GM18951 (cell line): ENCODE data around the gene NAXE.

Source experiments
- POLR2A ChIP-seq: IDR thresholded peaks from 4 replicates; pipeline ENCODE4 v1.6.1; 2011; ENCODE audit warnings: mild to moderate bottlenecking; ENCODE audit not compliant: insufficient read length, insufficient read depth; ENCODE audit errors: extremely low read depth
- in situ Hi-C: fragments of 300-500 bp; cut with MboI; formaldehyde crosslinking; loops from one replicate; pipeline ENCODE4 v1.12.0; 2022; ENCODE audit warnings: low sequenced_read_pairs, mixed read lengths, inconsistent platforms; ENCODE audit not compliant: unreplicated experiment

NAXE gene

GRCh38 chr1:156612666-156613065 is 21.1 kb downstream of the NAXE start:
- in situ Hi-C loops = loop anchor here (10.0 kb wide), 1 partner anchor 228 kb away; no protein-coding TSS in a partner anchor
- no peak for TF ChIP-seq POLR2A

GRCh38 chr1:156615946-156616345 is 24.4 kb downstream of the NAXE start:
- TF ChIP-seq POLR2A = no peak

GRCh38 chr1:156616463-156616862 is 24.9 kb downstream of the NAXE start:
- in situ Hi-C loops = loop anchor here (10.0 kb wide), 1 partner anchor 232 kb away; no protein-coding TSS in a partner anchor
- no peak for TF ChIP-seq POLR2A

More at GRCh38 chr1:156615946-156616345, 24.4 kb downstream of the NAXE start:
- in situ Hi-C loops = loop anchor here (10.0 kb wide), 1 partner anchor 231 kb away; no protein-coding TSS in a partner anchor

GRCh38 chr1:156618853-156619581 is 27.4 kb downstream of the NAXE start, which contains the start of gene HAPLN2:
Gene HAPLN2, plus strand, starts transcription at chr1:156619415. Its CDS starts 4,076 bp downstream, at chr1:156623491.
- TF ChIP-seq POLR2A = no peak
- in situ Hi-C loops = loop anchor here (10.0 kb wide), 1 partner anchor 234 kb away; no protein-coding TSS in a partner anchor

- no peak for TF ChIP-seq POLR2A
- in situ Hi-C loops = loop anchor here (10.0 kb wide), 1 partner anchor 235 kb away; no protein-coding TSS in a partner anchor
These were observed 28.0 kb downstream of the NAXE start for GRCh38 chr1:156619582-156619955.

GRCh38 chr1:156622581-156623297 is 31.2 kb downstream of the NAXE start:
- TF ChIP-seq POLR2A = no peak
- in situ Hi-C loops = no loop called here

GRCh38 chr1:156623946-156624813 is 32.6 kb downstream of the NAXE start:
- no peak for TF ChIP-seq POLR2A
- in situ Hi-C loops = no loop called here

GRCh38 chr1:156624814-156625435 is 33.3 kb downstream of the NAXE start:
- in situ Hi-C loops = no loop called here
- TF ChIP-seq POLR2A = no peak

GRCh38 chr1:156625436-156626078 is 34.0 kb downstream of the NAXE start:
- in situ Hi-C loops = no loop called here
- TF ChIP-seq POLR2A = no peak

GRCh38 chr1:156626079-156626438 is 34.5 kb downstream of the NAXE start:
- in situ Hi-C loops = no loop called here
- TF ChIP-seq POLR2A = no peak

- in situ Hi-C loops = no loop called here
- TF ChIP-seq POLR2A = no peak
These were observed 35.8 kb downstream of the NAXE start for GRCh38 chr1:156627313-156627880.
